ENCODE measurements around the gene C1QTNF8.

GRCh38 chr16:1102921-1103635 is 7.0 kb upstream of the C1QTNF8 start:
- TF ChIP-seq EZH2phosphoT487 (IDR thresholded peaks at IDR 0.05; ENCODE audit: low read length), result no peak
- peak; percentile 54 for TF ChIP-seq CTCF (IDR thresholded peaks at IDR 0.05; ENCODE audit: low read length)
- TF ChIP-seq EZH2 (optimal IDR thresholded peaks at IDR 0.05; ENCODE audit: low read depth, low read length), result no peak
